Stomach (tissue), 9 donors: ENCODE results near the gene ROBO3. TPM values are rescaled to one million over a fixed set of nuclear protein-coding genes. Genes with fewer than 3 reads are reported as not detected.
A peak's percentile ranks its signal among the peaks of the same experiment; 100 is the strongest.

Experiments used
- DNase-seq, 2 donors: peaks; one replicate each; pipeline versions ENCODE4 v3.0.0 to v3.0.0-alpha.2; 2013 to 2019
- H3K27ac ChIP-seq, 5 donors: fragments of 200-600 bp in 4 of 5; sonication (generic) in 4 of 5; one replicate each; pipeline ENCODE4 v1.5.1; 2013 to 2019; ENCODE audit warnings: mild to moderate bottlenecking in 1 of 5, moderate library complexity in 1 of 5
- H3K27me3 ChIP-seq, 3 donors: fragments of 200-600 bp; sonication (generic); one replicate each; pipeline ENCODE4 v1.5.1; 2017 to 2019; ENCODE audit warnings: mixed run types in 1 of 3
- H3K36me3 ChIP-seq, 4 donors: fragments of 200-600 bp; sonication (generic); 1 replicate in 3 of 4; 2 replicates in 1 of 4; pipeline ENCODE4 v1.5.1; 2016 to 2019
- H3K4me1 ChIP-seq, 4 donors: fragments of 200-600 bp; sonication (generic); one replicate each; pipeline ENCODE4 v1.5.1; 2016 to 2019
- H3K4me3 ChIP-seq, 4 donors: fragments of 200-600 bp; sonication (generic) in 3 of 4; one replicate each; pipeline ENCODE4 v1.5.1; 2016 to 2019; ENCODE audit warnings: mild to moderate bottlenecking in 1 of 4
- H3K9me3 ChIP-seq, 4 donors: fragments of 200-600 bp; sonication (generic); one replicate each; pipeline ENCODE4 v1.5.1; 2016 to 2019
- CTCF ChIP-seq, 7 experiments: fragments of 450-650 bp in 4 of 7; fragments of 200-600 bp in 3 of 7; sonication (generic) in 3 of 7; IDR thresholded peaks; one replicate each; pipeline ENCODE4 v1.5.1; 2016 to 2019; ENCODE audit warnings: antibody characterized with exemption in 7 of 7, control low read depth in 2 of 7, mild to moderate bottlenecking in 1 of 7
- EP300 ChIP-seq: sonication (generic); formaldehyde crosslinking; IDR thresholded peaks from one replicate; pipeline ENCODE4 v1.6.1; 2017; ENCODE audit warnings: antibody characterized with exemption
- POLR2A ChIP-seq, 4 donors: fragments of 450-650 bp; IDR thresholded peaks; one replicate each; pipeline ENCODE4 v1.6.1; 2016; ENCODE audit warnings: antibody characterized with exemption in 4 of 4, control low read depth in 2 of 4, mild to moderate bottlenecking in 1 of 4, moderate library complexity in 1 of 4
- POLR2AphosphoS5 ChIP-seq, 3 donors: sonication (generic); formaldehyde crosslinking; IDR thresholded peaks; one replicate each; pipeline ENCODE4 v1.6.1; 2016; ENCODE audit warnings: antibody characterized with exemption in 3 of 3
- WGBS, 5 donors: extraction: QIAGEN DNeasy Blood & Tissue Kit in 3 of 5; methylation state at CpG; one replicate each; pipeline versions ENCODE4 v1.1.5 to v1.1.7; 2013 to 2018; 5-methylcytosine and 5-hydroxymethylcytosine counted together
- intact Hi-C: fragments of 100-400 bp; cut with DNase I; formaldehyde crosslinking; loops from one replicate; pipeline ENCODE4 v1.15.1; 2023; ENCODE audit warnings: low total_unique reads
- polyA plus RNA-seq, 3 donors: library from polyadenylated mRNA; stranded (reverse); fragments of 200-250 nt; gene quantifications; one replicate each; pipeline ENCODE4 v1.2.3, GENCODE V29; 2013
- total RNA-seq, 5 donors: library from RNA; depleted of rRNA; stranded (reverse); fragments of >200 nt; gene quantifications; one replicate each; pipeline versions ENCODE4 v1.1.0 to v1.2.3, GENCODE V29; 2014 to 2016
- donor health status: healthy with polysubstance abuse.
- donor health status: Bipolar disorder and iron deficiency.
- donor health status: healthy.

Gene ROBO3
- total and polyA plus RNA-seq, 8 donors: 1.7 to 39.1 (median 5.1) TPM; not detected in 1

- no peaks in the 10 kb centered on the region for H3K36me3 ChIP-seq
- 78 to 86% (median 80%) methylated on average over 17 to 20 of the region's 20 CpGs for WGBS, 5 donors
- H3K4me3 ChIP-seq: peak overlapping the region; percentile 7 to 28 (median 18)
- no peaks in the 10 kb centered on the region for H3K9me3 ChIP-seq
- H3K27me3 ChIP-seq: peaks cover 0 to 5% (median 4%) of the 10 kb centered on the region in 3 donors
- DNase-seq: no peak
- H3K27ac ChIP-seq: peak overlapping the region in 4 of 5 donors; percentile 63 to 77 (median 66)
- H3K4me1 ChIP-seq: peaks cover 0 to 9% (median 5%) of the 10 kb centered on the region in 4 donors
- intact Hi-C loops: no loop called here
- no peak for TF ChIP-seq POLR2A (IDR thresholded peaks at IDR 0.05)
- TF ChIP-seq CTCF (IDR thresholded peaks at IDR 0.05): no peak
- TF ChIP-seq POLR2AphosphoS5 (IDR thresholded peaks at IDR 0.05): no peak
- no peak for TF ChIP-seq EP300
These were observed 30.3 kb downstream of the ROBO3 start for GRCh38 chr11:124895471-124895971.

DNA sequence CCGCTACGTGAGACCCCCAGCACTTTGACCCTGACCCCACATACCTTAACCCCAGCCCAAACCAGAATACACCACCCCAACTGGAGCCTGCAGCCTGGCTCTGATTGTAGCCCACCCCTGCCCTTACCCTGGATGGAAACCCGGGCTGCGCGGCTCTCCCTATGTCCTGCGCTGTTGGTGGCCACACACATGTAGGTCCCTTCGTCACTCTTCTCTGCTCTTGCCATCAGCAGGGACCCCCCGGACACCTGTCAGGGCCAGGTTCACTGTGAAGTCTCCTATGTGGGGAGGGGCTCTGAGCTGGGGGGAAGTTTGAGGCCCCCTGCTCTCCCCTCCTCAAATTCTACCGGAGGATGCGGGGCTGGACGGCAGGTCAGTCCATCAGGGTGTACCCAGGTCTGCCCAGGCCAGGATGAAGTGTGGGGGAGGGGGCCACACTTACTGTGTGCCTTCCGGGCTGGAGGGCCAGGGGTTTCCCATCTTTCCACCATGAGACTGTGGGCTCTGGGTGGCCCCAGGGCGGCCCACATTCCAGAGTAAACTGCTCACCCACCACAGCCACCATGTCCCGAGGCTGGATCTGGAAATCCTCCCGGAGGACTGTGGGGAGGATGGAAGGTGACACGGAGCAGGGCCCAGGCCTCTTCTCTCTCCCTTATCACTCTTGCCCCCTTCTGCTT is 31.0 kb downstream of the ROBO3 start:
- DNase-seq: peak in 1 of 2 donors; percentile 1
- TF ChIP-seq POLR2A (IDR thresholded peaks at IDR 0.05) (no peak), POLR2AphosphoS5 (IDR thresholded peaks at IDR 0.05) (no peak), CTCF (IDR thresholded peaks at IDR 0.05) (no peak)
- 78 to 87% (median 85%) methylated on average over 12 to 16 of the region's 16 CpGs for WGBS, 5 donors
- Histone ChIP-seq H3K4me3 (peak overlapping the region; percentile 16 to 28 (median 20)), H3K36me3 (no peaks in the 10 kb centered on the region), H3K27me3 (peaks cover 0 to 5% (median 4%) of the 10 kb centered on the region in 3 donors), H3K27ac (peak overlapping the region in 4 of 5 donors; percentile 63 to 77 (median 66)), H3K9me3 (no peaks in the 10 kb centered on the region), H3K4me1 (peaks cover 0 to 9% (median 4%) of the 10 kb centered on the region in 4 donors)
- intact Hi-C loops: no loop called here

- Histone ChIP-seq H3K4me3 (peak overlapping the region; percentile 16 to 28 (median 20)), H3K27me3 (peaks cover 0 to 4% (median 0%) of the 10 kb centered on the region in 3 donors), H3K4me1 (peaks cover 0 to 9% (median 2%) of the 10 kb centered on the region in 4 donors), H3K36me3 (no peaks in the 10 kb centered on the region), H3K27ac (peak overlapping the region in 4 of 5 donors; percentile 63 to 77 (median 66)), H3K9me3 (no peaks in the 10 kb centered on the region)
- intact Hi-C loops: no loop called here
- no peak for DNase-seq
- no peak for TF ChIP-seq POLR2A (IDR thresholded peaks at IDR 0.05)
- WGBS, 5 donors: 75 to 86% (median 79%) methylated on average over 1 to 9 of the region's 9 CpGs
These were observed 31.7 kb downstream of the ROBO3 start for GRCh38 chr11:124896821-124897391.

GRCh38 chr11:124897674-124898262 is 32.5 kb downstream of the ROBO3 start, which contains the start of gene ROBO4:
TSS of gene ROBO4 (minus strand) at chr11:124897865. CDS start at chr11:124897795, 70 bp downstream.
- Histone ChIP-seq H3K36me3 (no peaks in the 10 kb centered on the region), H3K27ac (peak within 1 kb of the TSS; percentile 42 to 77 (median 64)), H3K4me1 (peaks cover 0 to 9% (median 2%) of the 10 kb centered on the region in 4 donors), H3K9me3 (no peaks in the 10 kb centered on the region), H3K27me3 (peaks cover 0 to 4% (median 0%) of the 10 kb centered on the region in 3 donors), H3K4me3 (peak within 1 kb of the TSS; percentile 16 to 28 (median 20))
- no peak for DNase-seq
- WGBS, 5 donors: 26 to 43% (median 30%) methylated on average over 12 of the region's 12 CpGs
- intact Hi-C loops: no loop called here
- TF ChIP-seq EP300 (no peak), POLR2AphosphoS5 (IDR thresholded peaks at IDR 0.05) (peak in 1 of 3 donors; percentile 4)

GRCh38 chr11:124898263-124898680 is 33.0 kb downstream of the ROBO3 start:
- Histone ChIP-seq H3K27ac (peak overlapping the region; percentile 42 to 77 (median 64)), H3K27me3 (peaks cover 0 to 4% (median 0%) of the 10 kb centered on the region in 3 donors), H3K9me3 (no peaks in the 10 kb centered on the region), H3K4me1 (peaks cover 0 to 9% (median 2%) of the 10 kb centered on the region in 4 donors), H3K4me3 (no peak overlapping the region), H3K36me3 (no peaks in the 10 kb centered on the region)
- intact Hi-C loops: no loop called here
- TF ChIP-seq CTCF (IDR thresholded peaks at IDR 0.05) (no peak), POLR2A (IDR thresholded peaks at IDR 0.05) (no peak), EP300 (no peak), POLR2AphosphoS5 (IDR thresholded peaks at IDR 0.05) (no peak)
- no peak for DNase-seq
- WGBS, 5 donors: 50 to 66% (median 58%) methylated on average over 3 of the region's 3 CpGs
